Spinal cord (tissue), 10 donors: ENCODE results near the gene C1QTNF6. TPM values are rescaled to one million over a fixed set of nuclear protein-coding genes. Genes with fewer than 3 reads are reported as not detected.

Experiments used
- DNase-seq, 6 donors: peaks; one replicate each; pipeline versions ENCODE4 v3.0.0 to v3.0.0-alpha.2; 2013 to 2015; ENCODE audit warnings: low spot score in 6 of 6, low read depth in 4 of 6
- H3K27ac ChIP-seq: one replicate; pipeline ENCODE4 v1.5.1; 2013; ENCODE audit warnings: low read depth, low read length, control low read depth
- H3K27me3 ChIP-seq: one replicate; pipeline ENCODE4 v1.6.1; 2013; ENCODE audit warnings: low read length; ENCODE audit not compliant: control insufficient read depth, insufficient read depth
- H3K36me3 ChIP-seq: one replicate; pipeline ENCODE4 v1.6.1; 2013; ENCODE audit warnings: low read length; ENCODE audit not compliant: control insufficient read depth, insufficient read depth
- H3K4me1 ChIP-seq: one replicate; pipeline ENCODE4 v1.6.1; 2013; ENCODE audit warnings: low read length; ENCODE audit not compliant: control insufficient read depth, insufficient read depth
- H3K4me3 ChIP-seq: one replicate; pipeline ENCODE4 v1.5.1; 2013; ENCODE audit warnings: low read depth, low read length, control low read depth
- H3K9me3 ChIP-seq: one replicate; pipeline ENCODE4 v1.6.1; 2013; ENCODE audit warnings: low read length; ENCODE audit not compliant: control insufficient read depth, insufficient read depth
- WGBS: methylation state at CpG from one replicate; pipeline ENCODE4 v1.1.5; 2013; ENCODE audit warnings: missing lambda C conversion rate; ENCODE audit not compliant: insufficient coverage; 5-methylcytosine and 5-hydroxymethylcytosine counted together
- polyA plus RNA-seq, 2 donors: library from polyadenylated mRNA; unstranded; fragments of 120-200 nt; gene quantifications; one replicate each; pipeline ENCODE4 v1.2.1, GENCODE V29; 2013; ENCODE audit not compliant: insufficient read length in 2 of 2
- total RNA-seq, 2 donors: library from RNA; depleted of rRNA in 1 of 2; stranded (reverse); fragments of 120-200 nt in 1 of 2; fragments of >200 nt in 1 of 2; gene quantifications; one replicate each; pipeline versions ENCODE4 v1.2.3 to v1.2.4, GENCODE V29; 2013 to 2014
- donor health status: healthy.

The C1QTNF6 gene
- total and polyA plus RNA-seq, 4 donors: 7.5 to 15.1 (median 12.9) TPM

DNA sequence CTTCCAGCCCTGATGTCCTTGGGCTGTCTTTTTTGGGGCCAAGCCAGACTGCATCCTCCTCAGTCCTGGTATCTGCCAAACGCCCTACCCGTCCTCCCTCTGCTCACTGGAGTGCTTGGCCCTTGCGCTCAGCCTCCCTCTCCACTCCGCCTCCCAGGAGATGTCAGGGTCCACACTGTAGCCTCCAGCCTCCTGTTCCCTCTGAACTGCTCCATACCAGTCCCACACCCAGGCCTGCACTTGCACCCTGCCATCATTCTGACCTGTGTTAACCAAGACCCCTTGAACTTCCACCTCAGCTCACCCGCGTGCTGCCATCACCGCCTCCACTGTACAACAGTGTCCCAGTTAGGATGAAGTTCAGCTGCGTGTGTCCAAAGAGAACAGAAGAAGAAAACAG, 32.1 kb downstream of the C1QTNF6 start:
- Histone ChIP-seq H3K4me3 (no peak overlapping the region), H3K27me3 (no peaks in the 10 kb centered on the region)
- 93% methylated on average over 4 of the region's 8 CpGs for WGBS

DNA sequence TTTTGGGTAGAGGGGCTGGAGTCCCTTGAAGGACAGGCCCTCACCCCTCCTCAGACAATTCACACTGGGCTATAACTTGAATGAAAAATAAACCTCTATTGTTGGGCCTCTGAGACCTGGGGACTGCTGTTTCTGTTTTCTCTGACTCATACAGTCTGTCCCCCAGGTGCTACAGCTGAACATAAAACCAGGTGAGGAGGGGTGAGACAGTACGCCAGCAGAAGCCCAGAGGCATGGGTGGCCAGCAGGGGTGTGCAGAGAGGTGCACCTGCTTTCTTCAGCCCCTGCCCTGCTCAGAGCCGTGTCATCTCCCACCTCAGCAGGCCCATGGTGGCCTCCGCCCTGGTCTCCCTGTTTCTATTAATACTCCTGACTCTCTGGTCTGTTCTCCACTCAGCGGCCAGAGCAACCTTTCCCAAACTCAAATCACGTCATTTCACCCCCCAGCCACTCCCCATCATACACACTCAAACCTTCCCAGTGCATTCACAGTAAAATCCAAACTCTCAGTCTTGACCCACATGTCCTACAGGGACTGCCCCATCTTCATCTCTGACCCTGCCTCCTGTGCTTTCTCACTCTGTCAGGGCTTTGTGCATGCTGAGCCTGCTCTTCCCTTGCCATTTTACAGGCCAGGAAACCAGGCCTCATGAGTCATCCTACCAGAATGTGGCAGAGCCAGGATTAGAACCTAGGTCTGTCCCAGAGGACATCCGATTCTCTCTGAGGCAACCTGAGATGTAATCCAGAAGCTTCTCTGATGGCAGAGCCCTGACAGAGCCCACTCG, 32.9 kb downstream of the C1QTNF6 start:
- H3K27me3 ChIP-seq: no peaks in the 10 kb centered on the region
- H3K9me3 ChIP-seq: peaks cover 3% of the 10 kb centered on the region
- H3K4me3 ChIP-seq: no peak overlapping the region
- no peaks in the 10 kb centered on the region for H3K36me3 ChIP-seq
- H3K4me1 ChIP-seq: no peaks in the 10 kb centered on the region
- no peak for DNase-seq
- WGBS: 78% methylated on average over 7 of the region's 7 CpGs
- no peak overlapping the region for H3K27ac ChIP-seq

More for the DNA sequence above, 32.1 kb downstream of the C1QTNF6 start:
- no peak for DNase-seq
- Histone ChIP-seq H3K9me3 (peaks cover 3% of the 10 kb centered on the region), H3K4me1 (no peaks in the 10 kb centered on the region), H3K27ac (no peak overlapping the region), H3K36me3 (no peaks in the 10 kb centered on the region)

DNA sequence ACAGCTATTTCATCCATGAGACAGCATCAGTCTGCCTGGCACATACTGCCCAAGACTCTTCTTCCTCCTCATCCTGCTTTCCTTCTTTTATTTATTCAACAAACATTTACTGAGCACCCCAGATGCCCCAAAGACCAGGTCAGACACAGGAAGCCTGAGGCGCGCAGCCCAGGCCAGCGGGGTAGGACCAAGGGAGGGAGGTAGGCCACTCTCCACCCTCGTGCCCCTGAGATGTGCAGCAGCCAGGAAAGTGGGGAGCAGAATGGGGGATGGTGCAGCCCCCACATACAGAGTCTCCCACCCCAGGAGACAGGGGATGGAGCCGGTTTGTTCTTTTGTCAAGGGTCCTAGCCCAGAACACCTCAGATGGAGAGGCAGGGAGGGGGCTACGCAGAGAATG, 34.1 kb downstream of the C1QTNF6 start:
- no peak overlapping the region for H3K4me3 ChIP-seq
- H3K4me1 ChIP-seq: no peaks in the 10 kb centered on the region
- H3K27me3 ChIP-seq: no peaks in the 10 kb centered on the region
- no peak overlapping the region for H3K27ac ChIP-seq
- H3K9me3 ChIP-seq: peaks cover 3% of the 10 kb centered on the region
- no peaks in the 10 kb centered on the region for H3K36me3 ChIP-seq
- WGBS: no CpG with 5 or more reads among the region's 6 CpGs
- DNase-seq: no peak

DNA sequence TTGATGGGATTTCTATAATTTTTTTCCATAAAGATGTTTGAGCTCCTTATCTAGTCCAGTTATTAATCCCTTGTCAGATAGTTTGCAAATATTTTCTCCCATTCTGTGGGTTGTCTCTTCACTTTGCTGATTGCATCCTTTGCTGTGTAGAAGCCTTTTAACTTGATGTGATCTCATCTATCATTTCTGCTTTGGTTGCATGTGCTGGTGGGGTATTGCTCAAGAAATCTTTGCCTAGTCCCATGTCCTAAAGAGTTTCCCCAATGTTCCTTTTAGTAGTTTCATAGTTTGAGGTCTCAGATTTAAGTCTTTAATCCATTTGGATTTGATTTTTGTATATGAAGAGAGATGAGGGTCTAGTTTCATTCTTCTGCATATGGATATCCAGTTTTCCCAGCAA, 36.6 kb downstream of the C1QTNF6 start:
- Histone ChIP-seq H3K4me1 (no peaks in the 10 kb centered on the region), H3K36me3 (no peaks in the 10 kb centered on the region), H3K9me3 (peaks cover 3% of the 10 kb centered on the region), H3K27ac (no peak overlapping the region), H3K4me3 (no peak overlapping the region), H3K27me3 (no peaks in the 10 kb centered on the region)
- DNase-seq: no peak

DNA sequence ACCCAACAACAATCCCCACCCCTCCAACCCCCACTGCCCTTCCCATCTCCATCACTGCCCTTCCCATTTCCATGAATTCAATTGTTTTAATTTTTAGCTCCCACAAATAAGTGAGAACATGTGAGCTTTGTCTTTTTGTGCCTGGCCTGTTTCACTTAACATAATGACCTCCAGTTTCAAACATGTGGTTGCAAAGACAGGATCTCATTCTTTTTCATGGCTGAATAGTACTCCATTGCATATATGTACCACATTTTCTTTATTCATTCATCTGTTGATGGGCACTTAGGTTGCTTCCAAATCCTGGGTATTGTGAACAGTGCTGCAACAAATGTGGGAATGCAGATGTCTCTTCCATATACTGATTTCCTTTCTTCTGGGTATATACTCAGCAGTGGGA, 37.3 kb downstream of the C1QTNF6 start:
- Histone ChIP-seq H3K36me3 (no peaks in the 10 kb centered on the region), H3K4me1 (peaks cover 2% of the 10 kb centered on the region), H3K9me3 (peaks cover 3% of the 10 kb centered on the region), H3K4me3 (no peak overlapping the region), H3K27me3 (peaks cover 1% of the 10 kb centered on the region), H3K27ac (no peak overlapping the region)
- DNase-seq: no peak

DNA sequence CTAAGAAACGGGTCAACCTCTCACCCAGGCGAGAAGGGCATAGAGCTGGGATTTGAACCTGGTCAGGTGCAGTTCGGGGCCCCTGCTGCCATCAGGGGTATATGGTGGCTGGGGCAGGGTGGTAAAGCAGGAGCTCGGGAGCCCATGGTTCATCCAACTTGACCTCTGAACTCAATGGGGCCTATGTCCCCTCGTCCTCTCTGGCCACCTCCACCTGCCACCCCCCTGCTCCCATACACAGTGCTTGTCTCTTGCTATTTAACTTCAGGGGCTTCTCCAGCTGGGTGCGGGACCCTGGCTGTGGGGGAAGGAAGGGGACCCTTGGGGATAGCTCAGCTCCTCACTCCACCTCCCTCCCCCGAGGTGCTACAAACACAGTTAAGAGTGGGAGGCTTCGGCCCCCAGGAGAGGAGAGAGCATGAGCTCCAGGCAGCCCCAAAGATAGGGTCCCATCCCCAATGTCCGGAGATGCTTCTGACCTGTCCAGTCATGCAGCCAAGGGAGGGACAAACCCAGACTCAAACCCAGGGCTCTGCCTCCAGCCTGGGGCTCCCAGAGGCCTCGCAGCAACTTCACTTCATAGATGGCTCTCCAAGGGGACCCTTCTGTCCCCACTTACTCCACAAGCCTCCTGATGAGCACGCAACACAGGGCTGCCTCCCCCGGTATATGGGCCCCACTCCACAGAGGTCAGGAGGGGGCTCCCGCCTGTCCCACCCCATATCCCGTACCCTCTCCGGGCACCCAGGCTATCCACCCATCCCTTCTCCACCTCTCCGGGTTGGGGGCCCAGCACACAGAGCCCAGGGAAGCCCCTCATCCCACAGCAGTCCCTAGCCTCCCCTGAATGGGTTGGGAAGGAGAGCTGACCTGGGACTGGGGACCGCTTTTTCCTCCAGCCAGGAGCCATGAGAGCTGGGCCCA, 39.0 kb downstream of the C1QTNF6 start:
- Histone ChIP-seq H3K27ac (no peak overlapping the region), H3K4me3 (no peak overlapping the region), H3K9me3 (peaks cover 3% of the 10 kb centered on the region), H3K36me3 (no peaks in the 10 kb centered on the region), H3K27me3 (peaks cover 7% of the 10 kb centered on the region), H3K4me1 (peaks cover 10% of the 10 kb centered on the region)
- no peak for DNase-seq
- WGBS: 81% methylated on average over 9 of the region's 17 CpGs

DNA sequence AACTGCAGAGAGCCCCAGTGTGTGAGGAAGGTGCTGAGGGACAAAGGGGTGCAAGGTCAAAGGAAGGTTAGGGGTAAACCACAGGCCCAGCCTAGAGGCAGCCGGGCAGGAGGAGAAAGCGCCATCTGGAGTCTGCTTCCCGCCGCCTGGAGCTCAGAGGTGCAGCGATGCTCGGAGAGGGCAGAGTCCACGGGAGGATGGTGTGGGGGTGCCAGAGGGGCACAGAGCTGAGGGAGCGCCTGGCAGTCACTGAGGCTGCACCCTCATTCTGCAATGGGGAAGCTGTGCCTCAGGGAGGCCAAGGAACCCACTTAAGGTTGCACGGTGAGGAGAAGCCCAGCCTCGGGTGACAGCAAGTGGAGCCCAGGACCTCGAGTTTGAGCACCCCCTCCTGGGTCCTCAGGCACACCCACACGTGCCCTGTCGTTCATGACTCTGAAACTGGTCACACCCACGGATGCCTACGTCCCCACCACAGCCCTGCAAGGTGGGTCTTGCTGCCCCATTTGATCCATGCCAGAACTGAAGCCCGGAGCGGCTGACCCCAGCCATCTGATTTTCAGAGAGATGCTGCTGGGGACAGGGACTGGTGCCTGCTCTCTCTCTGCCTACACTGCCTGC, 39.9 kb downstream of the C1QTNF6 start:
- Histone ChIP-seq H3K4me1 (peaks cover 10% of the 10 kb centered on the region), H3K36me3 (no peaks in the 10 kb centered on the region), H3K4me3 (no peak overlapping the region), H3K9me3 (peaks cover 3% of the 10 kb centered on the region), H3K27ac (no peak overlapping the region), H3K27me3 (peaks cover 7% of the 10 kb centered on the region)
- 56% methylated on average over 17 of the region's 17 CpGs for WGBS
- no peak for DNase-seq

DNA sequence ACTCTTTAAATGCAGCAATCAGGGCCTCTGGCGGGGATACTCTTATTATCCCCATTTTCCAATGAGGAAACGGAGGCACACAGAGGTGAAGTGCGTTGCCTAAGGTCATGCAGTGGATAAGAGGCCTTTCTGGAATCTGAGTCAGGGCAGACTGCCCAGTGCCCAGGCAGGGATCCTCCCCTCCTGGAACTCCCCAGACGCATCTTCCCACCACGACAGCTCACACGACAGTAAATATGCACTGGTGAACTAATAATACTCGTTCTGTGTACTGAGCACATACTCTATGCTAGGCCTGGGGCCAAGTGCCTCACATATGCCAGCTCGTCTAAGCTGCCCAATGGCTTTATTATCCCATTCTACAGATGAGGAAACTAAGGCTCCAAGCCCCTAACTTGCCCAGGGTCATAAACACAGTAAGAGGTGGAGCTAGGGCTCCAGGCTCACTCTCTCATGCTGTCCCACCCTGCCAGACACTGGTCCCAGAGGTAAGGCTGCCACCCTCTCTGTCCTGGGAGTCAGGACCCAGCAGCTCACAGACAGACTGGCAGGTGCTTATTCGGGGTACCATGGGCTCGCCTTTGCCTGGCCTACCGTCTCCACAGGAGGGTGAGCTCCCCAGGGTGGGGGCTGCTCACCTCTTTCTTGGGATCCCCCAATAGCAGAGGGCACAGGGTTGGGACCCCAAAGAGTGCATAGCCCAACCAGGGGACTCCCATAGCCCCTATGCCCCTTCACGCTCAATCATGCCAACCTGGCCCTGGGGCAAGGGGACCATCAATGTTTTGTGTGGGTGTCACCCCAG, 40.7 kb downstream of the C1QTNF6 start:
- 85% methylated on average over 10 of the region's 12 CpGs for WGBS
- peaks cover 3% of the 10 kb centered on the region for H3K9me3 ChIP-seq
- no peak overlapping the region for H3K4me3 ChIP-seq
- no peaks in the 10 kb centered on the region for H3K36me3 ChIP-seq
- no peak overlapping the region for H3K27ac ChIP-seq
- no peak for DNase-seq
- H3K27me3 ChIP-seq: peaks cover 7% of the 10 kb centered on the region
- peaks cover 10% of the 10 kb centered on the region for H3K4me1 ChIP-seq

DNA sequence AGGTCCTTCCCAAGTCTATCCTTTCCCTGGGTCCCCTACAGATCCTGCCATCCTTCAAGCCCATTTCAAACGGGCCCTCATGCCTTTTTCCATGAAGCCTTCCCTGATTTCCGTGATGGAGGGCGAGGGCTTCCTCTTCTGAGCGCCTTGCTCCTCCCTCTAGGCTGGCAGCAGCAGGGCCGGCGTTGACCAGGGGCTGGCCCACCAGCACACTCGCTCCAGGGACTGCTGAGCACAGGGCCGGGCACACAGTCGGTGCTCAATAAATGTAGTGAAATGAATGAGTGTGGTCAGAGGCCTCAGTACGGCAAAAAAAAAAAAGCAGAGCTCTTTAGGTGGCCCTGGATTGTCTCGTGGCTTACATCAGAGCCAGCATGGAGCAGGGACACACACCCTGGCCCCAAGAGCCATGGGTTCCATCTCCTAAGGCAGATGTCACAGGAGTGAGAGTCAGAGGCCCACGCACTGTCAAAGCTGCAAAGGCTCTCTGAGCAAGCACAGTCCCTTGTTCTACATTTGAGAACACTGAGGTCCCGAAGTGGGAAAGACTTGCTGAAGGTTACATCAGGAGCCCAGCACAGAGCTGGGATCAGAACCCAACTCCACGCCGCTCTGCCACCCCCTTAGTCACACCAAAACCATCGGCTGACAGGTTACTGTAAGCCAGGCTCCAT, 41.4 kb downstream of the C1QTNF6 start:
- Histone ChIP-seq H3K27me3 (peaks cover 7% of the 10 kb centered on the region), H3K27ac (no peak overlapping the region), H3K36me3 (no peaks in the 10 kb centered on the region), H3K9me3 (peaks cover under 1% of the 10 kb centered on the region), H3K4me3 (no peak overlapping the region), H3K4me1 (peaks cover 10% of the 10 kb centered on the region)
- 89% methylated on average over 16 of the region's 16 CpGs for WGBS
- DNase-seq: no peak
